ENCODE measurements around the gene GNB1.
"Not testable (repeated sequence)": the region's sequence is repeated elsewhere in the genome, so short reads cannot be mapped to it uniquely, and the experiment has no call there.

Gene GNB1

DNA sequence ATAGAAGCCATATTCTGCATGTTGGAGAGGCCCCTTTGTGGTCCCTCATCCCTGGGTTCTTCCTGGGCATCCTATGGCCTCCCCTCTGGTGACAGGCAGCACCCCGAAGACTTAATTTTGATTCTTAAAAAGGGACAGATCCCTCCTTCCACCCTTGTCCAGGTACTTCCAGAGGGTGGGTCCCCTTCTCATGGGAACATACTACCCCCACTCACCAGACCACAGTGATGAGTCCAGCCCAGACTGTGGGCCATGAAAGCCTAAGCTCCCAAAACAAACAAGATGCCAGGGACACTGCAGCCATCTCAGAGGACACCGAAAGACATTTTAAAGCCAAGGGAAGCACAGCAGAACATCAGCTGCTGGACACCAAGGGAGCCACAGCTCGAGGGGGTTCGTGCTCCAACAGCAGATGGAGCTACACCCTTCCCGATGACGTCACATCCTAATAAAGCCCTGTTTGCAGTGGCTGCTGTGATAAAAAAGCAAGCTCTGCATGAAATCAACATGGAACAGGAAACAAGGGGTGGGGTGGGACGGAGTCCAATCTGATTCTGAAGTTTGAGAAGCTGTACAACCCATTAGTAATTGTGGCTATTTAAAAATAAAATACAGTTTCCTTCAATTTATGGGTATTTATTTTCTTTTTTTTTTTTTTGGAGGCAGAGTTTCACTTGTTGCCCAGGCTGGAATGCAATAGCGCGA, 32.4 kb downstream of the GNB1 start:
- DNase-seq (ENCODE audit: low spot score) = peak; percentile 35

DNA sequence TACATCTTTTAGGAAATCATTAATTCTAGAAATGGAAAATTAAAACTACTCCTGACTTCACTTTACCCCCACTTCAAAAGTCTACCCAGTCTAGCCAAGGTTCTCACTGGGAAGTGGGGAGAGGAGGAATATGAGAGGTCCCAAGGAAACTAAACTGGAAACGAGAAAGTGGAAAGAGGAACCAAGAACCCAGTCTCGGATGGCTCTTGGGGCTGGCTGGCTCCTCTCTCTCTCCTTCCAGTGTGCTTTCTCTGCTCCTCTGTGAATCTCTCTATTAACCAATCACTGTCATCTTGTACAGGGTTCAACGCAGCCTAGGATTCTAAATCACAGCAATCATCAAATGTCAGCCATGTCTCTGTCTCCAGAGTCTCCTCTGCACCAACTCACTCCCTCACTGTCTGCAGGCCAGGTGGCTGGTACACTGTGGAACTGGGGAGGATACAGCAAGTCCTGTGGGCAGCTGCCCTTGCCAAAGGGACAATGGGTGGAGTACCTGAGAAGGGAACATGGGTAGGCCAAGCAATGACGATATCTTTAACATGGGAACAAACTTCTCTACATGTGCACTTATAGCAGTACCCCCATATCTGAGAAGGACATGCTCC, 33.7 kb downstream of the GNB1 start:
- DNase-seq (ENCODE audit: low spot score) = no peak

DNA sequence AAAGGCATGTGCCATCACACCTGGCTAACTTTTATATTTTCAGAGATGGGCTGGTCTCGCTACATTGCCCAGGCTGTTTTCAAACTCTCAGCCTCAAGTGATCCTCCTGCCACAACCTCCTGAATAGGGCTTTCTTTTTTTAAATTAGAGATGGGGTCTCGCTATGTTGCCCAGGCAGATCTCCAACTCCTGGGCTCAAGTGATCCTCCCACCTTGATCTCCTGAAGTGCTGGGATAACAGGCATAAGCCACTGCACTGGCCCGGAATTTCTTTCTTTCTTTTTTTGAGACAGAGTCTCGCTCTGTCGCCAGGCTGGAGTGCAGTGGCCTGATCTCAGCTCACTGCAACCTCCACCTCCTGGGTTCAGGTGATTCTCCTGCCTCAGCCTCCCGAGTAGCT, 34.7 kb downstream of the GNB1 start:
- DNase-seq (ENCODE audit: low spot score) = not testable (repeated sequence)

DNA sequence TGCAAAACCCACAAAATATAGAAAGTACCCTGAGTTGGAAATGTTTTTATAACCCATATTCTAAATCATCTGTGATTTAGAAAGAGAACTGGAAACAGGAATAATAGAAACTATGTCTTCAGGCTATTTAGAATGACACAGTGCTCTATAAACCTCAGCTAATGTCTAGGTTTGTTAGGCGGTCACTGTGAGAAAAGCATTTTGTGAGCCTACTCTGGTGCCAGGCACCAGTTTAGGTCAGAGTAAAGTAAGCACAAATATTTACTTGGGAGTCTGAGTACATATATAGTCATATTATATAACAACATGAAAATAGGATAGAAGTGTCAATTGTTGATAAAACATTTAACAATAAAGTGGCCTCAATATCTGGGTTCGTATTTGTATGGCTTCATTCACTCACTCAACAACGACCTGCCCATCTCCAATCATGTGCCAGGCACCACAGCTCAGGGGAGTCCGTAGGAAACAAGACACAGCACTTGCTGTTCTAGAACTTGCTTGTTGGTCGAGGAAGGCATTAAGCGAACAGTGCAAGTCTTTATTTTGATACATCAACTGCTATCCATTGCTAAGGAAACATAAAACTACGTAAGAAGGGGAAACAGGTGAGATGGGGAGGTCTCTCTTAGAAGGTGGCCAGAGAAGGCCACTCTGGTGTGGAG, 37.2 kb downstream of the GNB1 start:
- DNase-seq (ENCODE audit: low spot score) = no peak

DNA sequence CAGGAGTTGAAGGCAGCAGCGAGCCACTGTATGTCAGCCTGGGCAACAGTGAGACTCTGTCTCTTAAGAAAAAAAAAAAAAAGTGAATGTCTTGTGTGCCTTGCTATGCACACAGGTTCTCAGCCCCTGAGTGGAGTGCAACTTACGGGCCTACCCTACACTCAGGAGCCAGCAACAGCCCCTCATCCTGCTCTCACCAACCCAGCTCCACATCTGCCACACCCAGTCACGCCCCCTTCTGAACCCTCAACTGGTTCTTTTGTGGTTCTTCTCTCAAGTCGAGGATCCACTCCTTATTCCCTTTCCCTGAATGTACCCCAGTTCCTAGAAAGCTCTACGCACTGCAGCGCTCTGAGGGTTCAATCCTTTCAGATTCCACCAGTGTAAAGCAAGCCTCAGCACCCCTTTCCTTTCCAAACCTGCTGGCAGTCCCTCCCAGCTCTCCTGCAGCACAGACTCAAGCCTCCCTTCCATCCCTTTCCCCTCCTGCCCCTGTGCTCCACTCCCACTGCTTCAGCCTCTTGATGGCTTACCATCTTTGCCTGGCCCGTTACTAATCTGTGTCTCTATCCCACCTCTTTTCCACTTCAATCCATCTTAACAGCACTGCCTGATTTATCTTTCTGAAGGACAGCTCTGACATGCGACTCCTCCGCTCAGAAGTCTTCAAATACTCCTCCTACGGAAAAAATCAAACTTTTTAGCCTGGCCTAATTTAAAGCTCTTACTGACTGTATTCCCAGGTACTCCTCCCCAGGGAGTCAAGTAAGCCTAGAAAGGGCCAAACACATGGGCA, 38.1 kb downstream of the GNB1 start:
- no peak for DNase-seq (ENCODE audit: low spot score)

DNA sequence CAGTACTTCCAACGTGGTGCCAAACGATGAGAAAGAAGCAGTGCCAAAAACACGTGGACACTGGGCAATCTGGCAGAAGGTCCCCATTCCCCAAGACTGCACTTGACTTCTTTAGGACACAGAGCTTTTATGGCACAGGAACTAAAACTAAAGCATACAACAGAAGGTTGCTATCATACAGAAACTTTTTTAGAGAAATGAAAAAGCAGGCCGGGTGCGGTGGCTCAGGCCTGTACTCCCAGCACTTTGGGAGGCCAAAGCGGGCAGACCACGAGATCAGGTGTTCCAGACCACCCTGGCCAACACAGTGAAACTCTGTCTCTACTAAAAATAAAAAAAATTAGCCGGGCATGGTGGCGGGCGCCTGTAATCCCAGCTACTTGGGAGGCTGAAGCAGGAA, 43.0 kb downstream of the GNB1 start:
- DNase-seq (ENCODE audit: low spot score) = no peak

DNA sequence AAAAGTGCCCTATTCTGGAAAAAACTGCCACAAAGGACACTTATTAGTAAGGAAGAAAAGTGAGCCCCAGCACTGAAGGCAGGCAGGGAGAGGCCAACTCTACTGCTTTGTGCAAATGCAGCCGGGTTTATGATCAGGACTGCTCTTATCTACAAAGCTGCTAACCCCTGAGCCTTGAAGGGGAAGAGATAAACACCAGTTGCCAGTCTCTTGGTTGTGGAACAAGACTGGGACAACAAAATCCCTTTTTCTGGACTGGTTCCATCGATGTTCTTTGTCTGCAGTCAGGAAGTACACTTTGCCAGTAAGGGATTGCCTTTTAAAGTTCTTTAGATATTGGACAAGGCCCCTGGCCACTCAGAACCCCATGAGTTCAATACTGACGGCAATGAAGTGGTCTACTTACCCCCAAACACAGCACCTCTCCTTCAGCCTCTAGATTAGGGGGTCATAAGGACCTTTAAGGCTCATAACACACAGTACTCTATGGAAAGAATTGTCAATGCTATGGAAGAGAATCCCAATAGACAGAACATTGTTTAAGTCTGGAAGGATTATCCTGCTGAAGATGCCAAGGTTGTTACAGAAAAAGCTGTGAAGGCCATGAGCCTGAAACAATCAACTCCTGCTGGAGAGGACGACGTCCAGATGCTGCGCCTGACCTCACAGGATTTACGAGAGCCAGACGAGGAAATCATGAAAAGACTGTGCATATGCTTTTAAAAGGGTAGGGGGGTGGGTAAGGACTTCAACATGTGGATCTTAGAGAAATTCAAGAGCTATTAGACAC, 43.6 kb downstream of the GNB1 start:
- no peak for DNase-seq (ENCODE audit: low spot score)

DNA sequence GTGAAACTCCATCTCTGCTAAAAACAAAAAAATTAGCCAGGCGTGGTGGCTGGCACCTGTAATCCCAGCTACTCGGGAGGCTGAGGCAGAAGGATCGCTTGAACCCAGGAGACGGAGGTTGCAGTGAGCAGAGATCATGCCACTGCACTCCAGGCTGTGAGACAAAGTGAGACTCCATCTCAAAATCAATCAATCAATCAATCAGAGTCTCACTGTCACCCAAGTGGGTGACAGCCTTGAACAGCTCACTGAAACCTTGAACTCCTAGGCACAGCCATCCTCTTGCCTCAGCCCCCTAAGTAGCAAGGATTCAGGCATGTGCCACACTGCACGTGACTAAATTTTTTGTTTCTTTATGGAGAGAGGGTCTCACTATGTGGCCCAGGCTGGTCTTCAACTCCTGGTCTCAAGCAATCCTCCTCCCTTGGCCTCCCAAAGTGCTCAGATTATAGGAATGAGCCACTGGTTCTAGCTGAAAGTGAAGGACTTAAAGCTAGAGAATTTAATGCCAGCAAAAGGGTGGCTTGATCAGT, 44.4 kb downstream of the GNB1 start:
- no peak for DNase-seq (ENCODE audit: low spot score)

DNA sequence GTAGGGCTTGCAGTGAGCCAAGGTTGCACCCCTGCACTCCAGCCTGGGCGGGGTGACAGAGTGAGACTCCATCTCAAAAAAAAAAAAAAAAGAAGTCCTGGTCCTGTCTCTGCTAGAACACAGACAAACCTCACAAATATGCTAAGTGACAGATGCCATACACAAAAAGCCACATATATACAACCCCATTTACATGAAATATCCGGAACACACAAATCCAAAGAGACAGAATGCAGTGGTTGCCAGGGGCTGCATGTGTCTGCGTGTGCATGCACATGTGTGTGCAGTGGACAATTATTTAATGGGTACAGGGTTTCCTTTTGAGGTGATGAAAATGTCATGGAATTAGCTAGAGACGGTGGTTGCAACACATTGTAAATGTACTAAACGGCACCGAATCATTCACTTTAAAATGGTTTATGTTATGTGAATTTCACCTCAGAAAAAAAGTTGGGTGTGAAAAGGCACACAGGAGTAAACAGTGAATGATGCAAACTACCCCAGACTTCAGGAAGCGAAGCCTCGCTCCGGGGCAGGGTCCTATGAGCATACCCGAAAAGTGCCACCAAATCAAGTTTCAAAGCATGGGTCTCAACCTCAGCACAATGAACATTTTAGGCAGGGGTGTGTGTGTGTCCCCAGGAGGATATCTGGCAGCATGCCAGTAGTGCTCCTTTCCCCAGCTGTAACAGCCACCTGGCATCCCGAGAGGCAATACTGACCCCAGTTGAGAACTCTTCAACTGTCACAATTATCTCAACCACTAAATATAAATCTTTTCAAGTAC, 48.3 kb downstream of the GNB1 start:
- no peak for DNase-seq (ENCODE audit: low spot score)

DNA sequence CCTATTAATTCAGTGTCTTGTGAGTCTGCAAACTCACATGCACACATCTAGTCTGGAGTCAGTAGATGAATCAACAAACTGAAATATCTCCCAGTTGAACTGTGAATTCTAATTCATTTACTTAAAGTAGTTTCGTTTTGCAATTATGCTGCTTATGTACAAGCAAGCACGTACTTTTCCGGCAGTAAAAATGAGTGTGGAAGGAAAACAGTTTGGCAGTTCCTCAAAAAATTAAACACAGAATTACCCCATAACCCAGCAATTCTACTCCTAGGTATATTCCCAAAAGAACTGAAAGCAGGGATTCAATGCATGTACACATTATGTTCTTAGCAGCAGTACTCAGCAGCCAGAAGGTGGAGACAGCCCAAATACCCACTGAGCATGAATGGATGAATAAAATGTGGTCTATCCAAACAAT, 49.3 kb downstream of the GNB1 start:
- DNase-seq (ENCODE audit: low spot score) = no peak

DNA sequence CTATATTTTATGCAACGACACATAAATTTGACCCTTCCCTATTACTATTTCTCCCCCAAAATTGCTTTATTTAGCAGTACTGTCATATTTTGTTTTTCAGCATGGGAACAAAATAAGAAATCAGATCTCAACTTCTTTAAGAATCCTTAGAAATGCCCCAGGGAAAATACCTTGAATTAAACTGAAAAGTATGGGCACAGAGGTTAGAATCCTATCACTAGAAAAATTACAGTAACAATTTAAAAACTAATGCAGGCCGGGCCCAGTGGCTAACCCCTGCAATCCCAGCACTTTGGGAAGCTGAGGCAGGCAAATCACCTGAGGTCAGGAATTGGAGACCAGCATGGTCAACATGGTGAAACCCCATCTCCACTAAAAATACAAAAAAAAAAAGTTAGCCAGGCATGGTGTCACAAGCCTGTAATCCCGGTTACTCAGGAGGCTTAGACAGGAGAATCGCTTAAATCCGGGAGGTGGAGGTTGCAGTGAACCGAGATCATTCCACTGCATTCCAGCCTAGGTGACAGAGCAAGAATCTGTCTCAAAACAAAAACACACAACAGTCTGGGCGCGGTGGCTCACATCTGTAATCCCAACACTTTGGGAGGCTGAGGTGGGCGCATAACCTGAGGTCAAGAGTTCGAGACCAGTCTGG, 51.4 kb downstream of the GNB1 start:
- no peak for DNase-seq (ENCODE audit: low spot score)

DNA sequence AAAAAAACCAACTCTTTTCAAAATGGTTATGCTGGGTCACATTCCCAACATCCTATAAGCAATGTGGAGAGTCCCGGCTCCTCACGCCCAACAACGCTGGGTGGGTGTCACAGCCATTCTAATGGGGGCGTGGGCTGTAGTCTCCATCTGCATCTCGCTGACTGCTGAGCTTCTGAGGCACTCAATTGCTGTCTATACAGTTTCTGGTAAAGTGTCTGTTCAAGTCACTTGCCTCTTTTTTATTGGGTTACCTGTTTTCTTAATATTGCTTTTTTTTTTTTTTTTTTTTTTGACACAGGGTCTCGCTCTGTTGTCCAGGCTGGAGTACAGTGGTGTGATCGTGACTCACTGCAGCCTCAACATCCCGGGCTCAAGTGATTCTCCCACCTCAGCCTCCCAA, 54.8 kb downstream of the GNB1 start:
- DNase-seq (ENCODE audit: low spot score) = no peak

DNA sequence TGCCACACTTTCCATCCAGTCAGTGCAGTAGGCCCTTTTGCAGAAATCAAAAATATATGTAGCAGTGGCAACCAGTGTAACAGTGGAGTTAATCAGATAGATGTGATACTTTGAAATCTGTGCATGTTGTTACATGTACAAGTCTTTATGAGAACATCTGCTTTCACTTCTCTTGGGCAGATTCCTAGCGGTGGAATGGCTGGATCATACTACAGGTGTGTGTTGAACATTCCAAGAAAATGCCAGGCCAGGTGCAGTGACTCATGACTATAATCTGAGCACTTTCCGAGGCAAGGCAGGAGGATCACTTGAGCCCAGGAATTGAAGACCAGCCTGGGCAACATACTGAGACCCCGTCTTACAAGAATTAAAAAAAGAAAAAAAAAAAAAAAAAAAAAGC, 55.3 kb downstream of the GNB1 start:
- no peak for DNase-seq (ENCODE audit: low spot score)

DNA sequence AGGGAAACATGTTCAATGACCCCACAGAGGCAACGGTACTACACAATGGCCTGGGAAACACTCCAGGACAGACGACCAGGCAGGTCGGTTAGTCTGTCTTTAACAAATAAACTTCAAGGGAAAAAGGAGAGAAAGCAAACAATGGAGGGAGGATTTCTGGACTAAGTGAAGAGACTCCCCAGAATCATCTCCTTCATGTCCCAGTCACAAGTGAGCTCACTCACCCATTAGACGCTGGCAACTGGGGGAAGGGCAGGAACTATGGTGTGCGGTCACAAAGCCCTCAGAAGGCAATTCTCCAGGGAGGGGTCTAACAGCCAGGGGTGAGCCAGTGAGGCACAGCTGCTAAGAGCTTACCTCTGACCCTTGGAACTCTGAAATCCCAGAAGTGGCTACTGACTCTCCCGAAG, 57.0 kb downstream of the GNB1 start:
- DNase-seq (ENCODE audit: low spot score) = no peak

DNA sequence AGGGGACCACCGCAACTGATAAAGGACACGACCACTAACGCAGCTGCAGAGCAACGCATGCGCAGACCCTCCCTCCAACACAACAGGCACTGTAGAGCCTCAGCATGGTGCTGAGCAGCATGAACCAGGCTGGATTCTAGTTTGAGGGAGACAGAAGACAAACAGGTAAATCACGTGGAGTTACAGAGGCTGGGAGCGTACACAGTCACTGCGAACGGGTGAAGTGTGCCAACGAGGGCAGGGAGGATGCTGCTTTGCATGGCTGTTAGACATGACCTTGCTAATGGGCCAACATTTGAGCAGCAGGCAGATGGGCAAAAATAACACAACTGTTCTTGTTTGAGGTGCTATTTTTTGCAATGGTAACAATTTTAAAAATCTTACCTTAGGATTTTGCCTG, 57.4 kb downstream of the GNB1 start:
- DNase-seq (ENCODE audit: low spot score) = no peak

DNA sequence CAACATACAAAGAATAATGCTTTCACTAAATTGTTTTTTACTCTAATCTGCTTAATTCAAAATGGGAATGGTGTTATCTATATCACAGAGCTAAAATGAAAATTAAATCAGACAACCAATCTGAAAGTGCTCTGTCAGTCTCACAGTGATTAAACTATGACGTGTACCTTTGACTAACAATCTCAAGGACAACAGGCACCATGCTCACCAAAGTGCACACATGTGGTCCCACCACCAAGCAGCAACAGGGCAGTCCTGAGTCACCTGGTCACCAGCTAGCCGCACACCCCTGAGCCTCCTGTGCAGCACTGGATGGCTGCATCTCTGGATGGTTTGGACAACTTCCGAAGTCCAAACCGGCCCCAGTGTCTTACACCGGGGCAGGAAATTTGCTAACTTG, 58.1 kb downstream of the GNB1 start:
- no peak for DNase-seq (ENCODE audit: low spot score)

DNA sequence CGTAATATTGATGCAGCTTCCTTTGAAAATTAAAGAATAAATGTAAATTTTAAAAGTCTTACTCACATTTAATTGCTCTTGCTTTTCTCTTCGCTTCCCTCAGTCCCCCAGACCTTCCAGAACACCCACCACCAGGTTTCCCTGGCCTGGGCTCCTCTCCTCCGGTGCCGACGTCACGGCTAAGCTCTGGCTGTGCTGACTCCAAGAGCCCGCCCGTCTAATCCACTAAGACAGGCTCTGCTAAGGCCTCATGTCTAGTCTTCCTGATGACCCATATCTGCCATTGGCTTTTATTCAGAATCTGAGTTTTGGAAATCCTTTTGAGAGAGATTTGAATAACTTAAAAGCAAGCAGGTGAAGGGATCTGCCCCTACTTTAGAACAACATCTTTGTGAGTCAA, 58.7 kb downstream of the GNB1 start:
- no peak for DNase-seq (ENCODE audit: low spot score)

DNA sequence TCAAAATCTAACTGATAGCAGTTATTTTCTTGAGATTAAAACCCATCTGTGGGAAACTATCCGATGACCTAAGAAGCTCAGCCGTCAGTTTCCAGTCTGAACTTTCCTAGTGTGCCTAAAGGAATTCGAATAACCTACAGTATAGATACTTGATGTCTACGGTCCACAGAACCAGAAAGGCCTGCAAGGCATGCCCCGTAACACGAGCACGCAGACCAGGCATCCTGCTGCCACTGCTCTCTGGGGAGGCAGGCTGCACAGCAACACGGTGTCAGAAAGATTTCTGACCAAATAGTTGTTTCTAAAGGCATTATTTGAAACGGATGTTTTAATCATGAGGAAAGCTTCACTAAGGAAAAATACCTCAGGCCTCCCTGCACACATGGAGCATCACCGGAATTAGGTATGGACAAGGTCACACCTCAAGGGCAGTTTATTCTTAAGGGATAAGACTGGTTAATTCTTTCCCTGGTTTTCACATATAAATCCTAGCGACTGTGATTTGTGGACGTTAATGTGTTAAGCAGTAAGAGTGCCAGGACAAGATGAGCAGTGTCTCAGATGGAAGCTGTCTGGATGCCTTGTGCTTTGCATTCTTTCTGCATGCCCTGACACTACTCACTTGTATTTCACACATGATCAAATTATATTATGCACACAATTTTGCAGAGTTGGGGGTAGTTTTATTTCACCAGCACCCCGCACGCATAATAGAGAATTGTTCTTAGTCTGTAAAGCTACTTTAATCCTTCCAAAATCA, 63.6 kb downstream of the GNB1 start:
- DNase-seq (ENCODE audit: low spot score) = no peak

DNA sequence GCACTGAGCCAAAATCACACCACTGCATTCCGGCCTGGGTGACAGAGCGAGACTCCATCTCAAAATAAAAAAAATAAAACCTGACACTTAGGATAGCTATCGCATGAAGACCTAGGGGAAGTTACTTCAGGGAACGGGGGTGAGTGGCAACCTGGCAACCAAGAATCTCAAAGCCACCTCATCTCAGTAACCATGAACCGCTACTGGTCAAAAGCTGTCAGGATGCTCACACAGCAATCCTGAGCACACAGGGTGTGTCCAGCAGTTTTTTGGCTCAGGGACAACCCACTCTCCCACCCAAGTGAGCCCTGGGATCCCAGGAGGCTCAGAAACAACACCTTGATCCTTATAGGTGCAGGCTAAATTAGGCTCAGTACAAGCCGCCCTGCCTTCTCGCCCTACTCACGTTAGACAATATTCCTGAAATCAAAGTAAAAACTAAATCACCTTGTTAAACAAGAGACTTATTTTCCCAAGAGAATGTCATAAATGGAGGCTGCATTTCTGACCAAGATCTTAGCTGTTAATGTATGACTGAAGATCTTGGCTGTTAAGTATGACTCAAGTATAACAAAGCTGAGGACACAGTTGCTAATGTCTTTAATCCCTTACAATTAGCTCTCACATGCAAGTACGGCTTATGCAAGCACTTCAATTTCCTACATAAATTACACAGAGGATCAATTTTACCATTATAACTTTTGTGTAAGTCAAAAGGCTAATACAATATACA, 64.4 kb downstream of the GNB1 start:
- no peak for DNase-seq (ENCODE audit: low spot score)

Measured in HuH-7.5 (cell line).